SK-N-SH (cell line): Measurements from ENCODE around the gene BTBD2.

Experiments used
- CHD2 ChIP-seq: fragments of 150-350 bp; IDR thresholded peaks from 2 replicates; pipeline ENCODE4 v1.6.1; 2018; ENCODE audit warnings: low read length; ENCODE audit not compliant: partially characterized antibody
- CTCF ChIP-seq: fragments of 200-600 bp; sonication (generic); IDR thresholded peaks from 2 replicates; pipeline ENCODE4 v1.6.1; 2017; ENCODE audit warnings: antibody characterized with exemption, mild to moderate bottlenecking, moderate library complexity
- EP300 ChIP-seq, 2 experiments: IDR thresholded peaks; 2 replicates each; pipeline versions ENCODE4 v1.4.0 to v1.6.1; 2012; ENCODE audit warnings: borderline replicate concordance in 1 of 2, low read depth in 1 of 2, low read length in 1 of 2
- EZH2phosphoT487 ChIP-seq: fragments of 200-600 bp; sonication (generic); IDR thresholded peaks from 2 replicates; pipeline ENCODE4 v1.6.1; 2017; ENCODE audit warnings: low read depth, mixed run types, mild to moderate bottlenecking, antibody characterized with exemption, moderate library complexity, borderline replicate concordance
- MAX ChIP-seq: IDR thresholded peaks from 2 replicates; pipeline ENCODE4 v1.4.0; 2012; ENCODE audit warnings: low read depth
- MXI1 ChIP-seq: IDR thresholded peaks from 2 replicates; pipeline ENCODE4 v1.6.1; 2012; ENCODE audit warnings: mild to moderate bottlenecking, low read depth, low read length, improper control_type of control experiment
- PBX3 ChIP-seq: IDR thresholded peaks from 2 replicates; pipeline ENCODE4; 2012
- POLR2AphosphoS5 ChIP-seq: IDR thresholded peaks from 2 replicates; pipeline ENCODE4 v1.6.1; 2012; ENCODE audit warnings: low read depth, low read length
- RAD21 ChIP-seq: IDR thresholded peaks from 2 replicates; pipeline ENCODE4 v1.6.1; 2012; ENCODE audit warnings: mild to moderate bottlenecking, low read length
- SIN3A ChIP-seq: IDR thresholded peaks from 2 replicates; pipeline ENCODE4 v1.6.1; 2012; ENCODE audit warnings: low read depth, mild to moderate bottlenecking, low read length, moderate library complexity, borderline replicate concordance
- TAF1 ChIP-seq: IDR thresholded peaks from 2 replicates; pipeline ENCODE4 v1.6.1; 2012; ENCODE audit warnings: low read depth, mild to moderate bottlenecking, low read length, moderate library complexity, borderline replicate concordance
- TCF12 ChIP-seq: IDR thresholded peaks from 2 replicates; pipeline ENCODE4 v1.4.0; 2012
- USF2 ChIP-seq: fragments of 150-350 bp; IDR thresholded peaks from 2 replicates; pipeline ENCODE4 v1.6.1; 2017; ENCODE audit warnings: antibody characterized with exemption, low read length, low read depth, borderline replicate concordance
- YY1 ChIP-seq: IDR thresholded peaks from 2 replicates; pipeline ENCODE4 v1.4.0; 2012; ENCODE audit warnings: low read depth, mild to moderate bottlenecking

GRCh38 chr19:1961000-1961883, 54.3 kb downstream of the BTBD2 start:
- TF ChIP-seq CTCF, result no peak
- no peak for TF ChIP-seq MXI1
- no peak for TF ChIP-seq EZH2phosphoT487
- TF ChIP-seq SIN3A, result no peak
- TF ChIP-seq TCF12, result no peak
- no peak for TF ChIP-seq TAF1
- no peak for TF ChIP-seq PBX3
- no peak for TF ChIP-seq YY1
- TF ChIP-seq EP300 (IDR thresholded peaks at IDR 0.05; ENCODE audit: borderline replicate concordance in 1 of 2, low read depth in 1 of 2, low read length in 1 of 2), result no peak
- TF ChIP-seq MAX, result no peak
- TF ChIP-seq USF2, result no peak
- TF ChIP-seq RAD21, result no peak
- no peak for TF ChIP-seq CHD2
- TF ChIP-seq POLR2AphosphoS5, result no peak
